GM23338 (cell line): ENCODE measurements around the gene RBP3. TPM values are rescaled to one million over a fixed set of nuclear protein-coding genes. Genes with fewer than 3 reads are reported as not detected.

Experiments used
- ATAC-seq: fragments of 200-7000 bp; cut with Tn5 transposase; 3 replicates; pipeline ENCODE4 v1.9.1; 2020
- DNase-seq: peaks from one replicate; pipeline ENCODE4 v3.0.0-alpha.2; 2015; ENCODE audit warnings: low spot score
- H2AFZ ChIP-seq: fragments of 200-600 bp; sonication (generic); 2 replicates; pipeline ENCODE4 v1.8.0; 2016; ENCODE audit warnings: antibody characterized with exemption, mild to moderate bottlenecking, moderate library complexity
- H3F3A ChIP-seq: fragments of 200-600 bp; sonication (generic); replicated peaks from 2 replicates; pipeline ENCODE4 v1.8.0; 2017; ENCODE audit warnings: antibody characterized with exemption, mixed run types, low read depth
- H3K27ac ChIP-seq: fragments of 200-600 bp; sonication (generic); 2 replicates; pipeline ENCODE4 v1.6.1; 2016; ENCODE audit warnings: low read depth
- H3K27me3 ChIP-seq: fragments of 200-600 bp; sonication (generic); 2 replicates; pipeline ENCODE4 v1.8.0; 2016; ENCODE audit warnings: mild to moderate bottlenecking, mixed run types, moderate library complexity; ENCODE audit not compliant: insufficient read depth
- H3K36me3 ChIP-seq: fragments of 200-600 bp; sonication (generic); 2 replicates; pipeline ENCODE4 v1.8.0; 2016; ENCODE audit warnings: mild to moderate bottlenecking; ENCODE audit not compliant: insufficient read depth
- H3K4me1 ChIP-seq: fragments of 200-600 bp; sonication (generic); 2 replicates; pipeline ENCODE4 v1.8.0; 2016; ENCODE audit warnings: mild to moderate bottlenecking, moderate library complexity; ENCODE audit not compliant: insufficient read depth
- H3K4me2 ChIP-seq: fragments of 200-600 bp; sonication (generic); 2 replicates; pipeline ENCODE4 v1.7.1; 2017; ENCODE audit warnings: mixed run types
- H3K4me3 ChIP-seq: fragments of 200-600 bp; sonication (generic); 2 replicates; pipeline ENCODE4 v1.6.1; 2016; ENCODE audit warnings: mixed run types
- H3K79me2 ChIP-seq: fragments of 200-600 bp; sonication (generic); replicated peaks from 2 replicates; pipeline ENCODE4 v1.8.0; 2017; ENCODE audit warnings: mild to moderate bottlenecking; ENCODE audit not compliant: insufficient read depth
- H3K9me2 ChIP-seq: fragments of 200-600 bp; sonication (generic); 2 replicates; pipeline ENCODE4 v1.8.0; 2017; ENCODE audit not compliant: insufficient read depth
- H4K20me1 ChIP-seq: fragments of 200-600 bp; sonication (generic); replicated peaks from 2 replicates; pipeline ENCODE4 v1.8.0; 2017; ENCODE audit warnings: mild to moderate bottlenecking; ENCODE audit not compliant: insufficient read depth
- H3K27ac Mint-ChIP-seq: 2 replicates; pipeline ENCODE4 v1.8.0; 2020; ENCODE audit warnings: inconsistent platforms, mild to moderate bottlenecking, moderate library complexity, mixed read lengths
- H3K27me3 Mint-ChIP-seq: 3 replicates; pipeline ENCODE4 v1.8.0; 2022; ENCODE audit warnings: low read depth, mild to moderate bottlenecking, moderate library complexity, mixed read lengths, inconsistent platforms; ENCODE audit not compliant: insufficient read depth, poor library complexity
- H3K36me3 Mint-ChIP-seq: 3 replicates; pipeline ENCODE4 v1.8.0; 2021; ENCODE audit warnings: low read depth, mild to moderate bottlenecking, inconsistent platforms, moderate library complexity, mixed read lengths
- H3K4me1 Mint-ChIP-seq: 3 replicates; pipeline ENCODE4 v1.8.0; 2020; ENCODE audit warnings: mild to moderate bottlenecking, inconsistent platforms, mixed read lengths
- H3K4me3 Mint-ChIP-seq: 3 replicates; pipeline ENCODE4 v1.8.0; 2021; ENCODE audit warnings: moderate library complexity, mild to moderate bottlenecking, inconsistent platforms, mixed read lengths
- H3K9me3 Mint-ChIP-seq: 3 replicates; pipeline ENCODE4 v1.8.0; 2020; ENCODE audit warnings: moderate library complexity, mild to moderate bottlenecking, inconsistent platforms, mixed read lengths
- STAT1 ChIP-seq: IDR thresholded peaks from one replicate; pipeline ENCODE4 v1.6.1; 2016; ENCODE audit warnings: antibody characterized with exemption; ENCODE audit not compliant: unreplicated experiment
- polyA plus RNA-seq: library from polyadenylated mRNA; unstranded; fragments of >200 nt; fragmentation: Nextera tagmentation; extraction: Ambion mirVana; gene quantifications from 2 replicates; pipeline ENCODE4 v1.2.1, GENCODE V29; 2016
- total RNA-seq: library from RNA; depleted of rRNA; stranded (reverse); fragments of >200 nt; shearing (Covaris generic); gene quantifications from 2 replicates; pipeline ENCODE4 v1.2.3, GENCODE V29; 2014
- TF ChIP-seq, protein P1 (sequence below): IDR thresholded peaks from 2 replicates; pipeline ENCODE4 v1.6.1; 2016; ENCODE audit warnings: antibody characterized with exemption
- TF ChIP-seq, protein P2 (sequence below), 2 experiments: fragments of 200-600 bp in 1 of 2; sonication (generic) in 1 of 2; conservative IDR thresholded peaks; 2 replicates each; pipeline versions ENCODE4 v1.5.1 to v1.6.1; 2016 to 2017; ENCODE audit warnings: antibody characterized with exemption in 2 of 2, low read depth in 2 of 2, mild to moderate bottlenecking in 2 of 2, moderate library complexity in 1 of 2
- TF ChIP-seq, protein P3 (sequence below): fragments of 250-450 bp; sonication (Bioruptor Pico); IDR thresholded peaks from 2 replicates; pipeline ENCODE4 v1.5.0; 2020; ENCODE audit warnings: mild to moderate bottlenecking, moderate library complexity

The RBP3 gene
- total and polyA plus RNA-seq, 2 experiments from 2014 or later, result not detected

DNA sequence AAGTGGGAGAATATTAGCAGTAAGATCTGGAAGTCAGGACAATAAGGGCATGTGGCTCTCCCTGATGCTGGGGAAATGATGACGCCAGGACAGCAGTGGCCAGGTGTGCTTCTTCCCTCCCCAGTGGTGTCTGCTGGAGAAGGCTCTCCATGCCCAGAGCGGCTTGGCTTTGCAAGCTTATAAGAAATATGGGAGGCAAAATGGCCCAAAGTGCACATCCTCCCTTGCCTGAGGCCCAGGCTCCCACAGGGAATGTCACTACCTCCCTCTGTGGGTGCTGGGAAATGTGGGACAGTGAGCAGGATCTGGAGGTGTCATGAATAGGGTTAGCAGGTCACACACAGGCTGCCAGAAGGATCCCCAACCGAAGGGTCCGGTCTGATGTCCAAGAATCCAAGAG is 53.0 kb downstream of the RBP3 start (continued):
- TF ChIP-seq, protein P1, sequence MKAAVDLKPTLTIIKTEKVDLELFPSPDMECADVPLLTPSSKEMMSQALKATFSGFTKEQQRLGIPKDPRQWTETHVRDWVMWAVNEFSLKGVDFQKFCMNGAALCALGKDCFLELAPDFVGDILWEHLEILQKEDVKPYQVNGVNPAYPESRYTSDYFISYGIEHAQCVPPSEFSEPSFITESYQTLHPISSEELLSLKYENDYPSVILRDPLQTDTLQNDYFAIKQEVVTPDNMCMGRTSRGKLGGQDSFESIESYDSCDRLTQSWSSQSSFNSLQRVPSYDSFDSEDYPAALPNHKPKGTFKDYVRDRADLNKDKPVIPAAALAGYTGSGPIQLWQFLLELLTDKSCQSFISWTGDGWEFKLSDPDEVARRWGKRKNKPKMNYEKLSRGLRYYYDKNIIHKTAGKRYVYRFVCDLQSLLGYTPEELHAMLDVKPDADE, result no peak

DNA sequence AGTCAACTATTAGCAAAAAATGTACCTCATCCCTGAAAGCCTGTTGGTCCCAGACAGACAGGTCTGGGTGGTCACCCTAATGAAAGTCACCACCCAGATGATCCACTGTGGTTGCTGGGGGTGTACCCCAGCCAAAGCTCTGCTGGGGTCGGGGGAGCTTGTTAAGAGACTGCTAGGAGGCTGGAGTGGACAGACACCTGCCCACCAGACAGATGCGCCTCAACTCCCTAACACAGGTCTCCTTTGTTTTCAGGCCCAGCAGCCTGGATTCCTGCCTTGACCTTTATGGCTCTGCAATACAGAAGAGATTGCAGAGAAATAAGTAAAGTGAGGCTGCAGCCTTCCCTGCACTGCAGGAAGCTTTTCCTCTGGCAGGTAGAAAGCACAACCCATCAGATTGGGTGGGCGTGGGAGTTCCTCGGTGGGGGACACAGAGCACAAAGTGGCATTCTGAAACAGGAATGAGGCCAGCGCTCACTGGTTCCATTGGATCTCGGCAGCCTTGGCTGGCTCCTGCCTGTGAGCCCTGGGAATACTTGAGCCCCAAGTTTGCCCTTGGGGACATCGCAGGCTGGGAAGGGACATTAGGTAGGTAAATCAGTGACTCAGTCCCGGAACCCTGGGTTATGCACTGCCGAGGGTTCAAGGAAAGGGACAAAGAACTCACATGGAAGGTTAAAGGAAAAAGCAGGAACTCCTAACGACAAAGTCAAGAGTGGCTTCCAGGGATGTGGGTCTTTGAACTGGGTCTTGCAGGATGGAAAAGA is 53.9 kb downstream of the RBP3 start:
- Histone ChIP-seq H4K20me1 (no peaks in the 10 kb centered on the region), H3K9me2 (0 out of 2 replicates have a peak, but pooled peaks cover 2% of the 10 kb centered on the region), H3K79me2 (no peaks in the 10 kb centered on the region), H3K4me2 (0 out of 2 replicates have a peak overlapping the region, but pooled peaks have one; percentile 57), H3K36me3 (no peaks in the 10 kb centered on the region), H3K27ac (no peak overlapping the region), H2AFZ (peak overlapping the region; percentile 20), H3K27me3 (no peaks in the 10 kb centered on the region), H3F3A (no peaks in the 10 kb centered on the region), H3K4me3 (no peak overlapping the region), H3K4me1 (peaks cover 9% of the 10 kb centered on the region; the same call in 1 of the 2 replicates)
- H3K36me3 Mint-ChIP-seq, result no peaks in the 10 kb centered on the region
- no peak for DNase-seq
- no peak overlapping the region for H3K4me3 Mint-ChIP-seq
- TF ChIP-seq, protein P2, sequence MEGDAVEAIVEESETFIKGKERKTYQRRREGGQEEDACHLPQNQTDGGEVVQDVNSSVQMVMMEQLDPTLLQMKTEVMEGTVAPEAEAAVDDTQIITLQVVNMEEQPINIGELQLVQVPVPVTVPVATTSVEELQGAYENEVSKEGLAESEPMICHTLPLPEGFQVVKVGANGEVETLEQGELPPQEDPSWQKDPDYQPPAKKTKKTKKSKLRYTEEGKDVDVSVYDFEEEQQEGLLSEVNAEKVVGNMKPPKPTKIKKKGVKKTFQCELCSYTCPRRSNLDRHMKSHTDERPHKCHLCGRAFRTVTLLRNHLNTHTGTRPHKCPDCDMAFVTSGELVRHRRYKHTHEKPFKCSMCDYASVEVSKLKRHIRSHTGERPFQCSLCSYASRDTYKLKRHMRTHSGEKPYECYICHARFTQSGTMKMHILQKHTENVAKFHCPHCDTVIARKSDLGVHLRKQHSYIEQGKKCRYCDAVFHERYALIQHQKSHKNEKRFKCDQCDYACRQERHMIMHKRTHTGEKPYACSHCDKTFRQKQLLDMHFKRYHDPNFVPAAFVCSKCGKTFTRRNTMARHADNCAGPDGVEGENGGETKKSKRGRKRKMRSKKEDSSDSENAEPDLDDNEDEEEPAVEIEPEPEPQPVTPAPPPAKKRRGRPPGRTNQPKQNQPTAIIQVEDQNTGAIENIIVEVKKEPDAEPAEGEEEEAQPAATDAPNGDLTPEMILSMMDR (conservative IDR thresholded peaks at IDR 0.05; ENCODE audit: low read depth in 2 of 2), result no peak
- no peaks in the 10 kb centered on the region for H3K9me3 Mint-ChIP-seq
- no peak overlapping the region for H3K27ac Mint-ChIP-seq
- H3K4me1 Mint-ChIP-seq, result peaks cover 25% of the 10 kb centered on the region
- peaks cover 10% of the 10 kb centered on the region for H3K27me3 Mint-ChIP-seq
- ATAC-seq, result no peak

DNA sequence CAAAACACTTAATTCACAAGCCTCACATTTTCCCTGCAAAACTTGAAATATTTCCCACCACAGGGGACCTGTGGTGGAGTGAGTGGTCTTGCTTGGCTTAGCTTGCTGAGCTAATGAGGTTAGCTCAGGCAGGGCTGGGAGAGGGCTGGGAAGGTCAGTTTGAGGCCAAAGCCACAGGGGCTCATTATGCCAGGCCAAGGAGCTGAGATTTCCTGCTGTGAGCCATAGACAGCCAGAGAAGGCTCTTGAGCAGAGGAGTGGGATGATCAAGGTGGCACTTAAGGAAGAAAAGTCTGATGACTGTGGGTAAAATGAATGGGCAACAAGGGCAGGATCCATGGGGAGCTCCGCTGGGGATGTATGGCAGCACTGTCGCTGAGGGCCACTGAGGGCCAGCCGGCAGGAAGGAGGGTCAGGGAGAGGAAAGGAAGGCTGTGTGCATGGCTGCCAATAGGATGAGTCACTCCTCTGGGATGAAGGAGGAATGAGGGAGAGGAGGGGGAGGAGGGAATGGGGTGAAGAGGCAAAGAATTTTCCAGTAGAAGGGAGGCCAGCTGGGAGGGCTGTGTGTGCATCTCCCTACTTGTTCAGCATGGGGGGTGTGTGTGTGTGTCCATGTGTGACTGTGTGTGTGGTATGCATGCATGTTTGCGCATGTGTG is 54.6 kb downstream of the RBP3 start:
- TF ChIP-seq, protein P3, sequence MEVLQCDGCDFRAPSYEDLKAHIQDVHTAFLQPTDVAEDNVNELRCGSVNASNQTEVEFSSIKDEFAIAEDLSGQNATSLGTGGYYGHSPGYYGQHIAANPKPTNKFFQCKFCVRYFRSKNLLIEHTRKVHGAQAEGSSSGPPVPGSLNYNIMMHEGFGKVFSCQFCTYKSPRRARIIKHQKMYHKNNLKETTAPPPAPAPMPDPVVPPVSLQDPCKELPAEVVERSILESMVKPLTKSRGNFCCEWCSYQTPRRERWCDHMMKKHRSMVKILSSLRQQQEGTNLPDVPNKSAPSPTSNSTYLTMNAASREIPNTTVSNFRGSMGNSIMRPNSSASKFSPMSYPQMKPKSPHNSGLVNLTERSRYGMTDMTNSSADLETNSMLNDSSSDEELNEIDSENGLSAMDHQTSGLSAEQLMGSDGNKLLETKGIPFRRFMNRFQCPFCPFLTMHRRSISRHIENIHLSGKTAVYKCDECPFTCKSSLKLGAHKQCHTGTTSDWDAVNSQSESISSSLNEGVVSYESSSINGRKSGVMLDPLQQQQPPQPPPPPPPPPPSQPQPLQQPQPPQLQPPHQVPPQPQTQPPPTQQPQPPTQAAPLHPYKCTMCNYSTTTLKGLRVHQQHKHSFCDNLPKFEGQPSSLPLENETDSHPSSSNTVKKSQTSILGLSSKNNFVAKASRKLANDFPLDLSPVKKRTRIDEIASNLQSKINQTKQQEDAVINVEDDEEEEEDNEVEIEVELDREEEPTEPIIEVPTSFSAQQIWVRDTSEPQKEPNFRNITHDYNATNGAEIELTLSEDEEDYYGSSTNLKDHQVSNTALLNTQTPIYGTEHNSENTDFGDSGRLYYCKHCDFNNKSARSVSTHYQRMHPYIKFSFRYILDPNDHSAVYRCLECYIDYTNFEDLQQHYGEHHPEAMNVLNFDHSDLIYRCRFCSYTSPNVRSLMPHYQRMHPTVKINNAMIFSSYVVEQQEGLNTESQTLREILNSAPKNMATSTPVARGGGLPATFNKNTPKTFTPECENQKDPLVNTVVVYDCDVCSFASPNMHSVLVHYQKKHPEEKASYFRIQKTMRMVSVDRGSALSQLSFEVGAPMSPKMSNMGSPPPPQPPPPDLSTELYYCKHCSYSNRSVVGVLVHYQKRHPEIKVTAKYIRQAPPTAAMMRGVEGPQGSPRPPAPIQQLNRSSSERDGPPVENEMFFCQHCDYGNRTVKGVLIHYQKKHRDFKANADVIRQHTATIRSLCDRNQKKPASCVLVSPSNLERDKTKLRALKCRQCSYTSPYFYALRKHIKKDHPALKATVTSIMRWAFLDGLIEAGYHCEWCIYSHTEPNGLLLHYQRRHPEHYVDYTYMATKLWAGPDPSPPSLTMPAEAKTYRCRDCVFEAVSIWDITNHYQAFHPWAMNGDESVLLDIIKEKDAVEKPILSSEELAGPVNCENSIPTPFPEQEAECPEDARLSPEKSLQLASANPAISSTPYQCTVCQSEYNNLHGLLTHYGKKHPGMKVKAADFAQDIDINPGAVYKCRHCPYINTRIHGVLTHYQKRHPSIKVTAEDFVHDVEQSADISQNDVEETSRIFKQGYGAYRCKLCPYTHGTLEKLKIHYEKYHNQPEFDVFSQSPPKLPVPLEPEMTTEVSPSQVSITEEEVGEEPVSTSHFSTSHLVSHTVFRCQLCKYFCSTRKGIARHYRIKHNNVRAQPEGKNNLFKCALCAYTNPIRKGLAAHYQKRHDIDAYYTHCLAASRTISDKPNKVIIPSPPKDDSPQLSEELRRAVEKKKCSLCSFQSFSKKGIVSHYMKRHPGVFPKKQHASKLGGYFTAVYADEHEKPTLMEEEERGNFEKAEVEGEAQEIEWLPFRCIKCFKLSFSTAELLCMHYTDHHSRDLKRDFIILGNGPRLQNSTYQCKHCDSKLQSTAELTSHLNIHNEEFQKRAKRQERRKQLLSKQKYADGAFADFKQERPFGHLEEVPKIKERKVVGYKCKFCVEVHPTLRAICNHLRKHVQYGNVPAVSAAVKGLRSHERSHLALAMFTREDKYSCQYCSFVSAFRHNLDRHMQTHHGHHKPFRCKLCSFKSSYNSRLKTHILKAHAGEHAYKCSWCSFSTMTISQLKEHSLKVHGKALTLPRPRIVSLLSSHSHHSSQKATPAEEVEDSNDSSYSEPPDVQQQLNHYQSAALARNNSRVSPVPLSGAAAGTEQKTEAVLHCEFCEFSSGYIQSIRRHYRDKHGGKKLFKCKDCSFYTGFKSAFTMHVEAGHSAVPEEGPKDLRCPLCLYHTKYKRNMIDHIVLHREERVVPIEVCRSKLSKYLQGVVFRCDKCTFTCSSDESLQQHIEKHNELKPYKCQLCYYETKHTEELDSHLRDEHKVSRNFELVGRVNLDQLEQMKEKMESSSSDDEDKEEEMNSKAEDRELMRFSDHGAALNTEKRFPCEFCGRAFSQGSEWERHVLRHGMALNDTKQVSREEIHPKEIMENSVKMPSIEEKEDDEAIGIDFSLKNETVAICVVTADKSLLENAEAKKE (CRISPR knock-in tag), result peak; percentile 34
- TF ChIP-seq STAT1, result no peak
- H3K4me1 ChIP-seq, result peaks cover 9% of the 10 kb centered on the region; the same call in 1 of the 2 replicates
- DNase-seq (peak; percentile 63), ATAC-seq (peak; percentile 76)
- Mint-ChIP-seq H3K27ac (peak overlapping the region; percentile 33; the same call in 1 of the 2 replicates), H3K4me3 (peak overlapping the region; percentile 37; the same call in 2 of the 3 replicates), H3K4me1 (peaks cover 25% of the 10 kb centered on the region), H3K27me3 (peaks cover 10% of the 10 kb centered on the region), H3K36me3 (no peaks in the 10 kb centered on the region), H3K9me3 (no peaks in the 10 kb centered on the region)
- H3K79me2 ChIP-seq, result no peaks in the 10 kb centered on the region
- H3K9me2 ChIP-seq, result 0 out of 2 replicates have a peak, but pooled peaks cover 2% of the 10 kb centered on the region
- H3K4me2 ChIP-seq, result 0 out of 2 replicates have a peak overlapping the region, but pooled peaks have one; percentile 57
- H3F3A ChIP-seq, result no peaks in the 10 kb centered on the region
- peak overlapping the region; percentile 59 for H2AFZ ChIP-seq
- no peak overlapping the region for H3K27ac ChIP-seq
- no peaks in the 10 kb centered on the region for H4K20me1 ChIP-seq
- H3K36me3 ChIP-seq, result no peaks in the 10 kb centered on the region
- no peaks in the 10 kb centered on the region for H3K27me3 ChIP-seq
- H3K4me3 ChIP-seq, result no peak overlapping the region
